RKO (cell line): ENCODE data around the gene OR10H3.
"Not testable (repeated sequence)": the region's sequence is repeated elsewhere in the genome, so short reads cannot be mapped to it uniquely, and the experiment has no call there.

ENCODE experiments used
- DNase-seq: peaks from one replicate; pipeline ENCODE4 v3.0.0-alpha.2; 2016; ENCODE audit warnings: low spot score

Gene OR10H3

DNA sequence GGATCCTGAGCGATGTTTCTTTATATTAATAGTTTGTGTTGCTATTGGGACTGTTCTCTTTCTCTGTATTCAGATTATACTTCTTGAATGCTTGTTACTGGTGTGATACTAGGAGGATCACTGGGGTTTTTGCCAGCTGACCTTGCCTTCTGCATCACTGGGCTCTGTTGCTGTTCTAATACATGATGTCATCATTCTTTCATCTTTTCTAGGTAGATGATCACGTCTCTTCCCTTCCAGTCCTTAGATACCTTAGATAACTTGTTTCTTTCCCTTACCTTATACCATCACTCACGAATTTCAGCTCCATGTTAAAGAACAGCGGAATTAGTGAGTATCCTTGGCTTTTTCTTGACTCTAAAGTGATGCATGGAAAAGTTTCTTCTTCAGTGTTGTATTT, at the start of gene OR10H3:
Gene OR10H3 (plus strand): TSS at position 264 of the 400 bp plus-strand sequence. CDS start 3,408 bp downstream, outside the sequence.
- no peak for DNase-seq

DNA sequence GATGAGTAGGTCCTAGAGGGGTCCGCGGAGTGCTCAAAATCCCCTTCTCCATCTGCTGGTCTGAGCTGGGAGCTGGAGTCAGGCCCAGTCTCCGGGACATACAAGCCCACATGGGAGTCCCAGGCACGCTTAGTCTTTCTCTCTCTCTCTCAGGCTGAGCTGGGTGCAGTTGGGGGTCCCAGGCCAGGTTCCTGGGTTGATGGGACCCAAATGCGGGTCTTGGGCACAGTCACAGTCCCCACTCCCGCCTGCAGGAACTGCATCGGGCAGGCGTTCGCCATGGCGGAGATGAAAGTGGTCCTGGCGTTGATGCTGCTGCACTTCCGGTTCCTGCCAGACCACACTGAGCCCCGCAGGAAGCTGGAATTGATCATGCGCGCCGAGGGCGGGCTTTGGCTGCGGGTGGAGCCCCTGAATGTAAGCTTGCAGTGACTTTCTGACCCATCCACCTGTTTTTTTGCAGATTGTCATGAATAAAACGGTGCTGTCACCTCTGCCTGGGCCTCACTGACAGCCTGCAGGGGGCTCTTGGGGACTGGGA, 41.1 kb upstream of the OR10H3 start:
- DNase-seq: no peak

GRCh38 chr19:15701757-15702533, 35.8 kb upstream of the OR10H3 start:
- no peak for DNase-seq

GRCh38 chr19:15702534-15702930, 35.3 kb upstream of the OR10H3 start:
- DNase-seq: peak; percentile 58

DNA sequence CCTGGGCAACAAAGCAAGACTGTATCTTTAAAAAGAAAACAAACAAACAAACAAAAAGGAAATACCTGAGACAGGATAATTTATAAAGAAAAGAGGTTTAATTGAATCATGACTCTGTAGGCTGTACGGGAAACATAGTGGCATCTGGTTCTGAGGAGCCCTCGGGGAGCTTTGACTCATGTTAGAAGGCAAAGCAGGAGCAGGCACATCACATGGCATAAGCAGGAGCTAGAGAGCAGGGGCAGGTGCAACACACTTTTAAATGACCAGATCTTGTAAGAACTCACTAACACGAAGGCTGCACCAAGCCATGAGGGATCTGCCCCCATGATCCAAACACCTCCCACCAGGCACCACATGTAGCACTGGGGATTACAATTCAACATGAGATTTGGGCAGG, 23.1 kb upstream of the OR10H3 start:
- no peak for DNase-seq

- no peak for DNase-seq
Observed at GRCh38 chr19:15715642-15716041, 22.1 kb upstream of the OR10H3 start.

GRCh38 chr19:15717809-15718208, 20.0 kb upstream of the OR10H3 start:
- no peak for DNase-seq

DNA sequence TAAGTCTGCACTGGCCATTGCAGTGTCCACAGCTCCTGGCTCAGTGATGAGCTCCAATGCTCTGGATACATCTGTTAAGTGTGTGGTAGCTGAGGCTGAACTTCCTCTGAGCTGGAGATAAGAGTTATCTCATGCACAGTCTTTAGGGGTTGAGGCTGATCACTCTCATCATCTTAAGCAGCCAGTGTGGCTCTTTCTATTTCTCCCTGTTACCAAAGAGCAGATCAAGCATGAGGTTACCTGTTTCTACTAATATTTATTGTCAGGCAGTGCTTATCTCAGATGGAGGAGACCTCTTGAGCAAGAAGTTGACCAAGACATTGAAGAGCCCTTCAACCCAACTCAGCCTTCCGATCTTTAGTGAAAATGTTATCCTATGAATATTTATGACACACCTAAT, 16.5 kb upstream of the OR10H3 start:
- no peak for DNase-seq

DNA sequence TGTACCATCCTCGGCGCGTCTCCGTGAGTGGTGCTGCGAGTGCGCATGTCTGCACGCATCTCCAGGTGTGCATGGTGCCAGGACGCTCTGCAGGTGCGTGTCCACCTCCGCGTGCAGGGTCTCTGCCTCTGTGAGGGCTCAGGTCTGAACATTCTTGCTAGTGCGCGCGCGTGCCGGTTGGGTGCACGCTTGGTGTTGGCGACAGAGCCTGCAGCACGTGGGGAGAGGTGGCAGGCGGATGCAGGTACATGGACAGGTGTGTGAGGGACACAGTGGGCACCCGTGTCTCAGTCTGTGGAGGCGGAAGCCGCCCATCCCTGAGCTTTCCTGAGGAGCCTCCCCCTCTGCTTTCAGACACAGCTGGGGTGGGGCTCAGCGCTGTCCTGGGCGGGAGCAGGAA, 14.8 kb upstream of the OR10H3 start:
- no peak for DNase-seq

DNA sequence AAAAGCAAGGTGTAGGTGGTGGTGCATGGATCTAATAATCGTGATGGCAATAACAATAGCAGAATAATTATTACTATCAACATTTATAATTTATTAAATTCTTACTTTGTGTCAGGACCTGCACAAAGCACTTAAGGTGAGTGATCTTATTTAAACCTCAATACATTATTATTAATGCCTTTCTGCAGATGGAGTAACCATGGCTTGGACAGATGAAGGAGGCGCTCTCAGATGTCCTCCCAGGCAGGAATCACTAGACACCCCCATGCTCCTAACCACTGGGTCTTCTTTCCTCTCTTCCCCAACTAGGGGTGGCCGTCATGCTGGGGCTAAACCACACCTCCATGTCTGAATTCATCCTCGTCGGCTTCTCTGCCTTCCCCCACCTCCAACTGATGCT, 10.1 kb upstream of the OR10H3 start, which contains the start of gene OR10H2:
Gene OR10H2 (plus strand): TSS at position 301 of the 400 bp plus-strand sequence. CDS start 20 bp downstream, at position 321.
- DNase-seq: no peak

GRCh38 chr19:15730538-15730937, 7.2 kb upstream of the OR10H3 start:
- no peak for DNase-seq

DNA sequence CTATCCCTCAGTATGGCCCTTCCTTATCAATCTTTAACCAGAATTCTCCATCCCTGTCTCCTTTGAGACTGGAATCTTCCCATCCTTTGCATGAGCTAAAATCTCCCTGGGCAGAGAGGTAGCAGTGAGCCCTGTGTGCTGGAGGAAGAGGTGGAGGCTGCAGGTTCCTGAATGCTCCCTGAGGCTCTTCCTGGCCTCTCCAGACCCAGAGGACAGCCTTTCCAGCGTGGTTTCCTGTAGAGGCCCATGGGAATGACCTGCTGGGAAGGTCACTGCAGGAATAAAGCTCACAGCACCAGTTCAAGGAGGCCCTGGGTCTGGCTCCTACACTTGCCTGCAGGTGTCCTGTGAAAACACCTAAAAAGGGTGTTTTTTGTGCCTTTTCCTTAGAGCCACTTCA, 5.4 kb upstream of the OR10H3 start:
- DNase-seq: no peak

DNA sequence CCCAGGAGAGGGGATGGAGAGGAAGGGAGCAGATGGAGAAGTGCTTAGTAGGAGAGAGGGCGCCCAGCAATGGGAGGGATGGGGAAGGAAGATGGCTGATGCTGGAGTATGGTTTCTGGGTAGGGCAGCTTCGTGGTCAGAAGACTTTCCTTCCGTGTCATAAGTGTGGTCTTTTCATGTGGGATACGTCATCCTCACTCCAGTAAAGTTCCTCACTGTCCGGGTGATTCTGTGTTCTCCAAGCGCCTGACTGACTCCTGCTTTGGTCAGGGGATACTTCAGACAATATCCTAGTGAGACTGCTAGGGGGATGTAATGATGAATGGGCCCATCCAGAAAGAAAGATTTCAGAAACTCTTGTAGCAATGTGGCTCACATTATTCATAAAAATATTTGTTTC, 3.9 kb upstream of the OR10H3 start:
- no peak for DNase-seq

DNA sequence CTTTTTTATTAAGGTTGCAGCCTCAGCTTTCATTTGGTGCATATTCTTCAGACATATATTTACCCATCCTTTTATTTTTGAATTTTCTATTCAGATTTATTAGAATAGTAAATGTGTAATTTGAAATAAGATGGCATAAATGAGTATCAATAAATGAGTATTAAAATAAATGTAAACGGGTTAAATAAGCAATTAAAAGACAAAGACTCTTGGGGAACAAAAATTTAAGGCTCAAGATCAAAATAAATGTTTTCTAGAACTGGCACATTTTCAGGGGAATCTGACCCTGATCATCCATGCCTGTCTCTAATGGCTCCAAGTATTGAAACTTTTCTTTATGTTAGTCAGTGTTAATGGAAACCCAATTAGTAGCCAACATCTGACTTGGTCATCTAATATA, 3.0 kb downstream of the OR10H3 start:
- DNase-seq: no peak

DNA sequence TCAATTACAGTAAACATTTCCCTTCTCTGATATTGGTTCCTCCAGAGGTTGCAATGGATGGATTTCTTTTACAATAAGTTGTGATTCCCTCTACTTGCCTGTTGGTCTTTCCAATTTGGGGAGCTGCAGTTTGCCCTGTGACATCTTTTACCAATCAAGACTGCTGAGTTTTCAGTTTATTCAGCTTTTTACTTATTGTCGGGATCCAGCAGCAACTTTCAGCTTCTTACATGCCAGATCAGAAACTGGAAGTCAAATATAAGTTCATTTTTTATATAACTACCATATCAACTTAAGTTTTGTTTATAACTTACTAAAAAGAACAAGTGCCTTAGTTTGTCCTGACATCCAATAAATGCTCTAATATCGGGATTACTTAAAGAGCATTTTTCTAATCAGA, 10.5 kb downstream of the OR10H3 start:
- no peak for DNase-seq

GRCh38 chr19:15758379-15758778, 20.6 kb downstream of the OR10H3 start:
- DNase-seq: no peak

DNA sequence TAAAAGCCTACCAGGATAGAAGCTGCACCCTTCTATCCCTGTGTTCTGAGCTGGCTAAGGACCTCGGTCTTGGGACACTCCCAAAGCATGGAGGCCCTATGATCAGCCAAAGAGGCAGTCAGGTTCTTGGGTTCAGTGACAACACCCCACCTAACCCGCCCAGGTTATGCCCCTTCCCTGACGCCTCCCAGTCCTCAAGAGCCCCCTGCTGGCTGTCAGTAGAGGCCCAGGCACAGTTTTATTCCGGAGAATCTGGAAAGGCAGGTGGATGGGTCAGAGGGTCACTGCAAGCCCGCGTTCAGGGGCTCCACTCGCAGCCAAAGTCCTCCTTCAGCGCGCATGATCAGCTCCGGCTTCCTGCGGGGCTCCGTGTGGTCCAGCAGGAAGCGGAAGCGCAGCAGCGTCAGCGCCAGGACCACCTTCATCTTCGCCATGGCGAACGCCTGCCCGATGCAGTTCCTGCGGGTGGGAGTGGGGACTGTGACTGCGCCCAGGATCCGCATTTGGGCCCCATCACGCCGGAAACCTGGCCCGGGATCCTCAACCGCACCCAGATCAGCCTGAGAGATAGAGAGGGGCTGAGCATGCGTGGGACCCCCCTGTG, 22.3 kb downstream of the OR10H3 start:
- no peak for DNase-seq

DNA sequence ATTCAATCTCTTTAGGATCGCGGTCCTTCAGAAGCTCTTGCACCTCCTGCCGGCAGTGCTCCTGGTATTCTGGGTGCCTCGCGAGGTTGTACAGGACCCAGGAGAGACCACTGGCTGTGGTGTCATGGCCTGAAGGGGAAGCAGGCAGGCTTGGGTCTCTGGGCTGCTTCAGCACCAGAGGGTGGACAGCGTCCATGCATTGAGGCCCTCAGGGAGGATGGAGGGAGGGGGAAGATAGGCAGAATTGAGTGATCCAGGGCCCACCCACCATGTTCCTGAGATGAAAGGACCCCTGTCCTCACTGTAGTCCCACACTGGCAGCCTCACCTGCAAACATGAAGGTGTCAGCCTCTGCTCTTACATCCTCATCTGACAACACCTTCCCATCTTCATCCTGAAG, 31.8 kb downstream of the OR10H3 start:
- no peak for DNase-seq

DNA sequence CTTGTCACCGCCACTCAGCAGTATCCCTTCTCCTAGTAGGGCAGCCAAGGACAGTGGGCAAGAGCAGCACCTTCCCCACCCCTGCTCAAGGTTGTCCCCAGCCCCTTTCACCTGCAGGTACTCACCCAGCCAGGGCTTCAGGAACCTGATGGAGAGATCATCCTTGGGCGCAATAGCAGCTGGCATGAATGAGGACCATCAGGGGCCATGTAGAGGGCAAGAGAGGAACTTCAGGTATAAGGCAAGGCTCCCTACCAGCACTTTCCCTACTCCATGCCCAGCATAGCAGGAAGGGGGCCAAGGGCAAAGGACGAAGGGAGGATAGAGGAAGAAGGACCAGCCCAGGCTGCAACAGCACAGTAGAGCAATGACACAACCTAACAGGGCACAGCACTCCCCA, 36.4 kb downstream of the OR10H3 start:
- not testable (repeated sequence) for DNase-seq

- DNase-seq: no peak
Observed at GRCh38 chr19:15775249-15775648, 37.5 kb downstream of the OR10H3 start.

DNA sequence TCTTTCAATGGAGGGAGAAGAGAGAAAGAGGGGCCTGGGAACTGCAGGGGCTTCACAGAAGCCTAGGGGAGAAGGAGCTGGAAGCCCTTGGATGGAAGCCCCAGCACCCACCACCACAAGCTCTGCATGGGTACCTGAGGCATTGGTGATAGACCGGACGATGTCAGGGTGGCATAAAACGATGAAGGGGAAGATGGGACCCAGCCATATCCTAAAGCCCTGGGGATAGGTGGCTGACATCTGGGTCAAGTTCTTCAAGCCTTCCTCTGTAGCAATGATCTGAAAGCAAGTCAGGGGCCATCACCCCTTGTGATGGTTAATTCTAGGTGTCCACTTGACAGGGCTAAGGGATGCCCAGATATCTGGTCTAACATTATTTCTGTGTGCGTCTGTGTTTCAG, 38.5 kb downstream of the OR10H3 start:
- DNase-seq: no peak

GRCh38 chr19:15776991-15777970, 39.5 kb downstream of the OR10H3 start:
- DNase-seq: no peak
